ENCODE results near the gene RGMA.
A peak's percentile ranks its signal among the peaks of the same experiment; 100 is the strongest.

Gene RGMA

GRCh38 chr15:93030430-93031102 lies 58.4 kb downstream of the RGMA start:
- peak; percentile 87 for DNase-seq (ENCODE audit: extremely low spot score)
- ChIA-PET POLR2A (interaction anchor here (1.0 kb wide), 1 partner anchor 10 kb away, joined by 3 read pairs; no protein-coding TSS in a partner anchor), CTCF (interaction anchor here (0.7 to 4.6 kb wide), 33 partner anchors 8 to 1296 kb away, joined by 3 to 51 read pairs (median 4); no protein-coding TSS in a partner anchor)
- TF ChIP-seq CTCF (IDR thresholded peaks at IDR 0.05; ENCODE audit: control extremely low read depth, extremely low read depth, low read depth, missing control alignments): peak; percentile 81

- peak; percentile 20 for DNase-seq (ENCODE audit: extremely low spot score)
- no peak for TF ChIP-seq CTCF (IDR thresholded peaks at IDR 0.05; ENCODE audit: control extremely low read depth, extremely low read depth, low read depth, missing control alignments)
- ChIA-PET CTCF (interaction anchor here (0.7 to 4.6 kb wide), 32 partner anchors 8 to 1296 kb away, joined by 3 to 51 read pairs (median 4); no protein-coding TSS in a partner anchor), POLR2A (interaction anchor here (1.0 kb wide), 1 partner anchor 10 kb away, joined by 3 read pairs; no protein-coding TSS in a partner anchor)
Measured at GRCh38 chr15:93029836-93030429, 59.1 kb downstream of the RGMA start.

DNA sequence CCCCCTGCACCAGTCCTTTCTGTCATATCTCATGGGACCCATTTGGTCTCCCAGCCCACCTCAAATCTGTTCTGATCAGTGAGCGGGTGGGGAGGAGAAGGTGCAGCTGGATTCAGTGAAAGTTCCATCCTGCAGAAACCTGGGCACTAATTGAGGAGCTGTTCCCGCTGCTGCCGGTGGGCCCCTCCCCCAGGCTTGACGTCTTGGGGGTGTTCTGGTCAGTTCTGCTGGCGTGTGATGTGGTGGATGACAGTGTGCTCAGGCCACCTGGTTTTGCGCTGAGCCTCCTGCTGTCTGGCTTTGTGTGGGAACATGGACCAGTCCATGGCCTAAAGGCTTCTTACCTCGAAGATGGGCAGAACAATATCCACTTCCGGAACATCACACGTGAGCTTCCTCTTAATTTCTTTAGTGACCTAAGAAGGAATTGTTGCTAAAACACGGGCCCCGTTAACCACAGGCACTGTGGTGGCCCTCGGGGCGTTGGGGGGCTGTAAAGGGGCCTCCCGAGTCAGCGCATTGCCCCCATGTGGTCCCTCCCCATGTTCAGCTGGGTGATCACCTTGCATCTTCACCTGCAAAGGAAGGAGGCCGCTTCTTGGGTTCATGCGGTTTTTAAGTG lies 59.7 kb downstream of the RGMA start:
- ChIA-PET POLR2A (interaction anchor here (1.0 kb wide), 1 partner anchor 9 kb away, joined by 3 read pairs; no protein-coding TSS in a partner anchor), CTCF (interaction anchor here (0.9 to 4.6 kb wide), 17 partner anchors 9 to 1295 kb away, joined by 3 to 51 read pairs (median 5); no protein-coding TSS in a partner anchor)
- peak; percentile 15 for DNase-seq (ENCODE audit: extremely low spot score)

GRCh38 chr15:93028632-93029213 lies 60.3 kb downstream of the RGMA start:
- no peak for TF ChIP-seq CTCF (IDR thresholded peaks at IDR 0.05; ENCODE audit: control extremely low read depth, extremely low read depth, low read depth, missing control alignments)
- ChIA-PET CTCF (interaction anchor here (0.7 to 4.6 kb wide), 12 partner anchors 10 to 1295 kb away, joined by 3 to 51 read pairs (median 7); no protein-coding TSS in a partner anchor), POLR2A (no interaction called here)
- DNase-seq (ENCODE audit: extremely low spot score): no peak

More for the DNA sequence above, 59.7 kb downstream of the RGMA start:
- TF ChIP-seq CTCF (IDR thresholded peaks at IDR 0.05; ENCODE audit: control extremely low read depth, extremely low read depth, low read depth, missing control alignments): no peak

GRCh38 chr15:93028111-93028631 lies 60.8 kb downstream of the RGMA start:
- POLR2A ChIA-PET: no interaction called here
- CTCF ChIA-PET: interaction anchor here (0.7 to 4.6 kb wide), 8 partner anchors 9 to 1091 kb away, joined by 3 to 51 read pairs (median 3); no protein-coding TSS in a partner anchor
- TF ChIP-seq CTCF (IDR thresholded peaks at IDR 0.05; ENCODE audit: control extremely low read depth, extremely low read depth, low read depth, missing control alignments): no peak
- DNase-seq (ENCODE audit: extremely low spot score): peak; percentile 15

GRCh38 chr15:93027413-93027812 lies 61.6 kb downstream of the RGMA start:
- POLR2A ChIA-PET: no interaction called here
- CTCF ChIA-PET: interaction anchor here (1.1 to 4.6 kb wide), 6 partner anchors 8 to 1092 kb away, joined by 3 to 51 read pairs (median 9); no protein-coding TSS in a partner anchor
- DNase-seq (ENCODE audit: extremely low spot score): no peak
- no peak for TF ChIP-seq CTCF (IDR thresholded peaks at IDR 0.05; ENCODE audit: control extremely low read depth, extremely low read depth, low read depth, missing control alignments)

Data from GM10248 (cell line).